K562 (cell line): Measurements from ENCODE around the gene FGF2. TPM values are rescaled to one million over a fixed set of nuclear protein-coding genes. Genes with fewer than 3 reads are reported as not detected.

Experiments used
- ARHGAP35 ChIP-seq: fragments of 450-650 bp; IDR thresholded peaks from 2 replicates; pipeline ENCODE4 v1.6.1; 2018; ENCODE audit not compliant: partially characterized antibody
- BCOR ChIP-seq: fragments of 450-650 bp; IDR thresholded peaks from 2 replicates; pipeline ENCODE4 v1.6.1; 2016
- COPS2 ChIP-seq: fragments of 450-650 bp; conservative IDR thresholded peaks from 2 replicates; pipeline ENCODE4 v1.6.1; 2016; ENCODE audit warnings: mild to moderate bottlenecking, moderate library complexity
- DPF2 ChIP-seq: fragments of 450-650 bp; IDR thresholded peaks from 2 replicates; pipeline ENCODE4 v1.6.1; 2016
- EP300 ChIP-seq: IDR thresholded peaks from 2 replicates; pipeline ENCODE4 v1.6.1; 2012; ENCODE audit warnings: low read length, improper control_type of control experiment
- EP400 ChIP-seq: fragments of 450-650 bp; IDR thresholded peaks from 2 replicates; pipeline ENCODE4 v1.6.1; 2017; ENCODE audit warnings: antibody characterized with exemption, mild to moderate bottlenecking, moderate library complexity
- FOXK2 ChIP-seq, 2 experiments: fragments of 450-650 bp; IDR thresholded peaks in 1 of 2; conservative IDR thresholded peaks in 1 of 2; 2 replicates each; pipeline ENCODE4 v1.6.1; 2016; ENCODE audit warnings: low read depth in 2 of 2, mild to moderate bottlenecking in 1 of 2
- GABPA ChIP-seq: fragments of 200-800 bp; sonication (Bioruptor generic); conservative IDR thresholded peaks from 2 replicates; pipeline ENCODE4 v1.6.1; 2016; ENCODE audit warnings: low read depth, missing genetic modification characterization, missing compliant biosample characterization
- ILK ChIP-seq: fragments of 450-650 bp; IDR thresholded peaks from 2 replicates; pipeline ENCODE4 v1.6.1; 2016; ENCODE audit warnings: missing genetic modification characterization, low read depth, mild to moderate bottlenecking, missing compliant biosample characterization, moderate library complexity, borderline replicate concordance
- MEIS2 ChIP-seq: fragments of 450-650 bp; IDR thresholded peaks from 2 replicates; pipeline ENCODE4 v1.6.1; 2014; ENCODE audit warnings: mild to moderate bottlenecking; ENCODE audit not compliant: partially characterized antibody
- NR2C1 ChIP-seq, 2 experiments: fragments of 450-650 bp; IDR thresholded peaks; 2 replicates each; pipeline ENCODE4 v1.6.1; 2017; ENCODE audit warnings: mild to moderate bottlenecking in 2 of 2, antibody characterized with exemption in 1 of 2, inconsistent platforms in 1 of 2, missing compliant biosample characterization in 1 of 2, missing genetic modification characterization in 1 of 2
- PHF8 ChIP-seq: fragments of 200-600 bp; sonication (generic); IDR thresholded peaks from 2 replicates; pipeline ENCODE4 v1.6.1; 2012; ENCODE audit warnings: mixed run types, mild to moderate bottlenecking, inconsistent platforms, low read length, moderate library complexity, borderline replicate concordance
- SMARCC2 ChIP-seq: fragments of 450-650 bp; IDR thresholded peaks from 2 replicates; pipeline ENCODE4 v1.6.1; 2017; ENCODE audit warnings: antibody characterized with exemption, moderate library complexity, mild to moderate bottlenecking, low read depth
- SP2 ChIP-seq: IDR thresholded peaks from 2 replicates; pipeline ENCODE4 v1.6.1; 2011; ENCODE audit warnings: mild to moderate bottlenecking, low read depth, low read length, moderate library complexity; ENCODE audit not compliant: poor library complexity, severe bottlenecking; ENCODE audit errors: extremely low read depth
- SREBF1 ChIP-seq: fragments of 150-350 bp; IDR thresholded peaks from 2 replicates; pipeline ENCODE4 v1.6.1; 2014; ENCODE audit warnings: antibody characterized with exemption, low read depth, low read length, borderline replicate concordance
- ZNF280A ChIP-seq: fragments of 450-650 bp; IDR thresholded peaks from 2 replicates; pipeline ENCODE4 v1.6.1; 2018; ENCODE audit warnings: mild to moderate bottlenecking, low read depth; ENCODE audit not compliant: partially characterized antibody
- ZNF444 ChIP-seq: fragments of 250-450 bp; sonication (Bioruptor Pico); IDR thresholded peaks from 2 replicates; pipeline ENCODE4 v1.4.0; 2020; ENCODE audit warnings: mild to moderate bottlenecking, moderate library complexity
- polyA plus RNA-seq, 8 experiments: library from polyadenylated mRNA; depleted of rRNA in 4 of 8; stranded (reverse) in 5 of 8; unstranded in 3 of 8; fragments of >200 nt; fragmentation: Nextera tagmentation in 2 of 8; fragmentation: Illumina TruSeq in 1 of 8; extraction: Ambion mirVana in 2 of 8; extraction: Trizol in 1 of 8; gene quantifications; 2 replicates each; pipeline versions ENCODE4 v1.2.1 to v1.2.3, GENCODE V29; 2011 to 2014; ENCODE audit warnings: inconsistent platforms in 1 of 8, missing spikeins in 1 of 8
- total RNA-seq, 7 experiments: library from RNA; depleted of rRNA in 6 of 7; stranded (reverse); fragments of >200 nt in 6 of 7; fragmentation: Illumina TruSeq in 2 of 7; extraction: Trizol in 2 of 7; gene quantifications; 2 replicates each; pipeline versions ENCODE4 v1.2.1 to v1.2.3, GENCODE V29; 2011 to 2021; ENCODE audit warnings: low replicate concordance in 1 of 7

Gene FGF2
- total and polyA plus RNA-seq, 9 of the 15 experiments (the other 6 are each of a cell fraction or from before 2014, with no cell fraction given) = 2.5 to 19.4 (median 9.2) TPM

- TF ChIP-seq FOXK2 (conservative IDR thresholded peaks at IDR 0.05 in 1 of 2, IDR thresholded peaks at IDR 0.05 in 1 of 2; ENCODE audit: low read depth in 2 of 2) (peak in 1 of 2 experiments; percentile 38; a peak in 1 of 4 replicates), PHF8 (no peak), ZNF444 (CRISPR knock-in tag) (no peak), ARHGAP35 (no peak), BCOR (no peak), EP400 (no peak), DPF2 (peak; percentile 34; the same call in 1 of the 2 replicates), COPS2 (no peak), SP2 (no peak), MEIS2 (peak; percentile 97), ILK (peak; percentile 3; the same call in 1 of the 2 replicates), SMARCC2 (no peak), EP300 (0 out of 2 replicates have a peak, but pooled peaks have one; percentile 16), GABPA (tag) (peak; percentile 68), ZNF280A (no peak), SREBF1 (no peak), NR2C1 (IDR thresholded peaks at IDR 0.05) (no peak), NR2C1 (tag; IDR thresholded peaks at IDR 0.05) (peak; percentile 69)
Observed at GRCh38 chr4:122806981-122807679, 19.5 kb upstream of the FGF2 start (continued).
